IMR-90 (cell line): Measurements from ENCODE around the gene DMXL1. TPM values are rescaled to one million over a fixed set of nuclear protein-coding genes. Genes with fewer than 3 reads are reported as not detected.

Experiments used
- ATAC-seq: fragments of 200-7000 bp; cut with Tn5 transposase; 2 replicates; pipeline ENCODE4 v1.9.1; 2020; ENCODE audit warnings: low read depth, mild to moderate bottlenecking, moderate library complexity
- BruUV-seq: library from RNA; stranded (reverse); fragments of 400-500 nt; replicated peaks from 2 replicates; lab custom pipeline; 2021; lab: Mats Ljungman, UMichigan
- CTCF ChIA-PET: fragments of 300-600 bp; formaldehyde crosslinking; extraction: SDS; loops from one replicate; lab custom pipeline; 2021; ENCODE audit warnings: antibody characterized with exemption; lab: Yijun Ruan, JAX
- POLR2A ChIA-PET: fragments of 300-600 bp; sonication (Branson Sonifier 250); formaldehyde crosslinking; loops from one replicate; lab custom pipeline; 2022; ENCODE audit warnings: antibody characterized with exemption; ENCODE audit not compliant: unreplicated experiment; lab: Charles Lee
- DNase-seq: peaks from one replicate; pipeline ENCODE4 v3.0.0; 2013
- H2AFZ ChIP-seq: replicated peaks from 2 replicates; pipeline ENCODE3; 2013; ENCODE audit warnings: low read length, mild to moderate bottlenecking; ENCODE audit not compliant: poor library complexity
- H2AK5ac ChIP-seq: 2 replicates; pipeline ENCODE4 v1.6.1; 2013; ENCODE audit warnings: low read depth, low read length, inconsistent platforms
- H2AK9ac ChIP-seq: replicated peaks from 2 replicates; pipeline ENCODE3; 2013; ENCODE audit warnings: mild to moderate bottlenecking, low read depth, low read length, moderate library complexity; ENCODE audit not compliant: poor library complexity
- H2BK120ac ChIP-seq: 2 replicates; pipeline ENCODE4 v1.6.1; 2013; ENCODE audit warnings: low read depth, low read length, inconsistent platforms
- H2BK15ac ChIP-seq: 3 replicates; pipeline ENCODE4 v1.6.1; 2013; ENCODE audit warnings: low read depth, low read length, inconsistent platforms
- H2BK20ac ChIP-seq: 2 replicates; pipeline ENCODE4 v1.6.1; 2013; ENCODE audit warnings: low read depth, mild to moderate bottlenecking, inconsistent platforms, low read length, moderate library complexity
- H2BK5ac ChIP-seq: 2 replicates; pipeline ENCODE4 v1.6.1; 2013; ENCODE audit warnings: mild to moderate bottlenecking, low read depth, low read length, inconsistent platforms; ENCODE audit not compliant: poor library complexity, severe bottlenecking
- H3K14ac ChIP-seq: replicated peaks from 2 replicates; pipeline ENCODE4 v1.6.1; 2013; ENCODE audit warnings: low read depth, low read length, inconsistent platforms
- H3K18ac ChIP-seq: 2 replicates; pipeline ENCODE4 v1.6.1; 2013; ENCODE audit warnings: low read depth, low read length, control low read depth
- H3K23ac ChIP-seq: 2 replicates; pipeline ENCODE4 v1.6.1; 2013; ENCODE audit warnings: low read depth, low read length, inconsistent platforms
- H3K27ac ChIP-seq: 2 replicates; pipeline ENCODE4 v1.5.1; 2013; ENCODE audit warnings: mild to moderate bottlenecking, control low read depth, low read length; ENCODE audit not compliant: insufficient read depth
- H3K27me3 ChIP-seq: 2 replicates; pipeline ENCODE4 v1.6.1; 2013; ENCODE audit warnings: low read length; ENCODE audit not compliant: control insufficient read depth, insufficient read depth
- H3K36me3 ChIP-seq: 2 replicates; pipeline ENCODE4 v1.6.1; 2013; ENCODE audit warnings: low read length, mixed read lengths; ENCODE audit not compliant: control insufficient read depth, insufficient read depth
- H3K4ac ChIP-seq: 2 replicates; pipeline ENCODE4 v1.6.1; 2013; ENCODE audit warnings: low read depth, low read length, inconsistent platforms
- H3K4me1 ChIP-seq: 2 replicates; pipeline ENCODE4 v1.6.1; 2013; ENCODE audit warnings: low read length, mixed read lengths; ENCODE audit not compliant: control insufficient read depth, insufficient read depth
- H3K4me2 ChIP-seq: 2 replicates; pipeline ENCODE4 v1.6.1; 2013; ENCODE audit warnings: low read depth, mild to moderate bottlenecking, control low read depth, low read length, moderate library complexity
- H3K4me3 ChIP-seq: 2 replicates; pipeline ENCODE4 v1.5.1; 2013; ENCODE audit warnings: low read depth, mild to moderate bottlenecking, control low read depth, low read length, moderate library complexity; ENCODE audit not compliant: insufficient read depth
- H3K56ac ChIP-seq: 2 replicates; pipeline ENCODE4 v1.6.1; 2013; ENCODE audit warnings: low read length, inconsistent platforms; ENCODE audit not compliant: insufficient read depth; ENCODE audit errors: extremely low read depth
- H3K79me1 ChIP-seq, 2 experiments: 2 replicates each; pipeline ENCODE4 v1.6.1; 2013; ENCODE audit warnings: low read length in 2 of 2, inconsistent platforms in 1 of 2, low read depth in 1 of 2
- H3K9ac ChIP-seq: 2 replicates; pipeline ENCODE4 v1.6.1; 2013; ENCODE audit warnings: low read depth, low read length, control low read depth
- H3K9me1 ChIP-seq: 2 replicates; pipeline ENCODE4 v1.6.1; 2013; ENCODE audit warnings: low read length, inconsistent platforms; ENCODE audit not compliant: insufficient read depth
- H3K9me3 ChIP-seq: 2 replicates; pipeline ENCODE4 v1.6.1; 2013; ENCODE audit warnings: low read length; ENCODE audit not compliant: control insufficient read depth, insufficient read depth
- H4K20me1 ChIP-seq: 2 replicates; pipeline ENCODE4 v1.6.1; 2013; ENCODE audit warnings: low read length, inconsistent platforms; ENCODE audit not compliant: insufficient read depth
- H4K5ac ChIP-seq: 2 replicates; pipeline ENCODE4 v1.6.1; 2013; ENCODE audit warnings: mild to moderate bottlenecking, low read depth, low read length, control low read depth
- H4K8ac ChIP-seq, 2 experiments: 2 replicates each; pipeline ENCODE4 v1.6.1; 2013; ENCODE audit warnings: low read depth in 2 of 2, low read length in 2 of 2, control low read depth in 1 of 2, inconsistent platforms in 1 of 2
- H4K91ac ChIP-seq: 2 replicates; pipeline ENCODE4 v1.6.1; 2013; ENCODE audit warnings: low read depth, low read length, inconsistent platforms; ENCODE audit not compliant: insufficient read depth
- CEBPB ChIP-seq: IDR thresholded peaks from 2 replicates; pipeline ENCODE4 v1.6.1; 2012; ENCODE audit warnings: low read depth, low read length, improper control_type of control experiment
- CTCF ChIP-seq: conservative IDR thresholded peaks from 2 replicates; pipeline ENCODE4 v1.5.1; 2012; ENCODE audit warnings: mild to moderate bottlenecking, low read depth, low read length, improper control_type of control experiment
- MAZ ChIP-seq: IDR thresholded peaks from 2 replicates; pipeline ENCODE4 v1.6.1; 2012; ENCODE audit warnings: low read depth, mild to moderate bottlenecking, low read length, improper control_type of control experiment, moderate library complexity, borderline replicate concordance
- RCOR1 ChIP-seq: IDR thresholded peaks from 2 replicates; pipeline ENCODE4 v1.6.1; 2012; ENCODE audit warnings: mild to moderate bottlenecking, low read length, improper control_type of control experiment; ENCODE audit not compliant: insufficient replicate concordance
- WGBS, 2 experiments: methylation state at CpG; one replicate each; pipeline versions ENCODE4 v1.1.5 to v1.1.7; 2013; ENCODE audit warnings: missing lambda C conversion rate in 2 of 2; ENCODE audit not compliant: insufficient read length in 1 of 2; ENCODE audit errors: extremely low coverage in 2 of 2; 5-methylcytosine and 5-hydroxymethylcytosine counted together
- dilution Hi-C: fragments of 300-500 bp; cut with HindIII; formaldehyde crosslinking; loops from one replicate; pipeline ENCODE4 v1.14.3; 2018; ENCODE audit warnings: low sequenced_read_pairs; ENCODE audit not compliant: unreplicated experiment
- in situ Hi-C: fragments of 300-500 bp; cut with MboI; formaldehyde crosslinking; loops from 3 replicates; pipeline ENCODE4 v1.14.3; 2019; ENCODE audit warnings: low sequenced_read_pairs, inconsistent platforms, mixed read lengths
- intact Hi-C: fragments of 100-400 bp; cut with micrococcal nuclease; formaldehyde crosslinking; loops from 2 replicates; pipeline ENCODE4 v1.10.0; 2022
- polyA plus RNA-seq, 3 experiments: library from polyadenylated mRNA; depleted of rRNA; stranded (reverse); fragments of >200 nt; gene quantifications; 2 replicates each; pipeline ENCODE4 v1.2.3, GENCODE V29; 2012; ENCODE audit warnings: low replicate concordance in 1 of 3
- total RNA-seq: library from RNA; depleted of rRNA; stranded (reverse); fragments of >200 nt; gene quantifications from 2 replicates; pipeline ENCODE4 v1.2.3, GENCODE V29; 2012

Gene DMXL1
- total and polyA plus RNA-seq, 2 of the 4 experiments (the other 2 are of a cell fraction): 8.1 to 21.5 TPM

- Histone ChIP-seq H2BK120ac (no peak overlapping the region), H3K4me1 (peaks cover 11% of the 10 kb centered on the region), H2AK5ac (no peak overlapping the region), H3K36me3 (no peaks in the 10 kb centered on the region), H3K9ac (no peak overlapping the region), H3K9me3 (no peaks in the 10 kb centered on the region), H3K27ac (no peak overlapping the region), H3K4me3 (no peak overlapping the region), H2BK20ac (no peak overlapping the region), H3K23ac (no peak overlapping the region), H3K4me2 (no peak overlapping the region), H4K20me1 (no peaks in the 10 kb centered on the region), H4K5ac (no peak overlapping the region), H2AK9ac (no peak overlapping the region), H3K18ac (no peak overlapping the region), H4K8ac (no peak overlapping the region), H3K9me1 (peaks cover 5% of the 10 kb centered on the region), H2BK15ac (no peak overlapping the region), H3K27me3 (no peaks in the 10 kb centered on the region), H3K14ac (no peak overlapping the region), H4K91ac (no peak overlapping the region), H2AFZ (no peak overlapping the region), H3K4ac (no peak overlapping the region), H2BK5ac (no peak overlapping the region), H3K79me1 (peaks cover 17 to 30% of the 10 kb centered on the region in 2 experiments; a peak in 3 of 4 replicates), H3K56ac (no peak overlapping the region)
- ChIA-PET CTCF (interaction anchor here (0.9 kb wide), 1 partner anchor 11 kb away, joined by 3 read pairs; no protein-coding TSS in a partner anchor), POLR2A (no interaction called here)
- WGBS, 2 experiments: 100% methylated on average over 1 of the region's 5 CpGs; no CpG with 5 or more reads in 1 of the 2 experiments
- no peak for TF ChIP-seq MAZ
- no peak for TF ChIP-seq RCOR1
- no peak for TF ChIP-seq CTCF
- TF ChIP-seq CEBPB: no peak
- intact Hi-C loops (no loop called here), in situ Hi-C loops (no loop called here), dilution Hi-C loops (no loop called here)
- ATAC-seq (no peak), DNase-seq (no peak)
- no TSS peak for BruUV-seq
These were observed 220.2 kb downstream of the DMXL1 start for GRCh38 chr5:119291056-119291455.
